PFSK-1 (cell line): ENCODE data around the gene ABHD14A.

Source experiments
- FOXP2 ChIP-seq: optimal IDR thresholded peaks from 2 replicates; pipeline ENCODE3; 2011; ENCODE audit warnings: borderline replicate concordance, control low read depth, inconsistent platforms; ENCODE audit not compliant: insufficient read depth; ENCODE audit errors: extremely low read length, extremely low read depth
- POLR2AphosphoS5 ChIP-seq: IDR thresholded peaks from 2 replicates; pipeline ENCODE4 v1.6.1; 2012; ENCODE audit warnings: low read depth, mild to moderate bottlenecking, control low read depth, low read length, moderate library complexity
- SIN3A ChIP-seq: IDR thresholded peaks from 2 replicates; pipeline ENCODE4 v1.6.1; 2012; ENCODE audit warnings: mild to moderate bottlenecking, low read length, moderate library complexity, borderline replicate concordance; ENCODE audit not compliant: insufficient read depth
- TAF1 ChIP-seq: IDR thresholded peaks from 2 replicates; pipeline ENCODE4 v1.6.1; 2012; ENCODE audit warnings: low read length, control low read depth, borderline replicate concordance; ENCODE audit not compliant: insufficient read depth
- TF ChIP-seq, protein P1 (sequence below), 2 experiments: IDR thresholded peaks; 2 replicates each; pipeline versions ENCODE4 v1.6.1 to v1.8.0; 2011 to 2012; ENCODE audit warnings: low read depth in 2 of 2, low read length in 2 of 2, control low read depth in 1 of 2, inconsistent platforms in 1 of 2, mild to moderate bottlenecking in 1 of 2, moderate library complexity in 1 of 2; ENCODE audit not compliant: insufficient read depth in 1 of 2

Gene ABHD14A

GRCh38 chr3:51970606-51971300 lies 4.1 kb upstream of the ABHD14A start:
- TF ChIP-seq FOXP2: no peak
- TF ChIP-seq POLR2AphosphoS5: no peak
- no peak for TF ChIP-seq SIN3A
- TF ChIP-seq, protein P1, sequence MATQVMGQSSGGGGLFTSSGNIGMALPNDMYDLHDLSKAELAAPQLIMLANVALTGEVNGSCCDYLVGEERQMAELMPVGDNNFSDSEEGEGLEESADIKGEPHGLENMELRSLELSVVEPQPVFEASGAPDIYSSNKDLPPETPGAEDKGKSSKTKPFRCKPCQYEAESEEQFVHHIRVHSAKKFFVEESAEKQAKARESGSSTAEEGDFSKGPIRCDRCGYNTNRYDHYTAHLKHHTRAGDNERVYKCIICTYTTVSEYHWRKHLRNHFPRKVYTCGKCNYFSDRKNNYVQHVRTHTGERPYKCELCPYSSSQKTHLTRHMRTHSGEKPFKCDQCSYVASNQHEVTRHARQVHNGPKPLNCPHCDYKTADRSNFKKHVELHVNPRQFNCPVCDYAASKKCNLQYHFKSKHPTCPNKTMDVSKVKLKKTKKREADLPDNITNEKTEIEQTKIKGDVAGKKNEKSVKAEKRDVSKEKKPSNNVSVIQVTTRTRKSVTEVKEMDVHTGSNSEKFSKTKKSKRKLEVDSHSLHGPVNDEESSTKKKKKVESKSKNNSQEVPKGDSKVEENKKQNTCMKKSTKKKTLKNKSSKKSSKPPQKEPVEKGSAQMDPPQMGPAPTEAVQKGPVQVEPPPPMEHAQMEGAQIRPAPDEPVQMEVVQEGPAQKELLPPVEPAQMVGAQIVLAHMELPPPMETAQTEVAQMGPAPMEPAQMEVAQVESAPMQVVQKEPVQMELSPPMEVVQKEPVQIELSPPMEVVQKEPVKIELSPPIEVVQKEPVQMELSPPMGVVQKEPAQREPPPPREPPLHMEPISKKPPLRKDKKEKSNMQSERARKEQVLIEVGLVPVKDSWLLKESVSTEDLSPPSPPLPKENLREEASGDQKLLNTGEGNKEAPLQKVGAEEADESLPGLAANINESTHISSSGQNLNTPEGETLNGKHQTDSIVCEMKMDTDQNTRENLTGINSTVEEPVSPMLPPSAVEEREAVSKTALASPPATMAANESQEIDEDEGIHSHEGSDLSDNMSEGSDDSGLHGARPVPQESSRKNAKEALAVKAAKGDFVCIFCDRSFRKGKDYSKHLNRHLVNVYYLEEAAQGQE (IDR thresholded peaks at IDR 0.05; ENCODE audit: insufficient read depth in 1 of 2, low read depth in 2 of 2, low read length in 2 of 2): no peak
- TF ChIP-seq TAF1: no peak

DNA sequence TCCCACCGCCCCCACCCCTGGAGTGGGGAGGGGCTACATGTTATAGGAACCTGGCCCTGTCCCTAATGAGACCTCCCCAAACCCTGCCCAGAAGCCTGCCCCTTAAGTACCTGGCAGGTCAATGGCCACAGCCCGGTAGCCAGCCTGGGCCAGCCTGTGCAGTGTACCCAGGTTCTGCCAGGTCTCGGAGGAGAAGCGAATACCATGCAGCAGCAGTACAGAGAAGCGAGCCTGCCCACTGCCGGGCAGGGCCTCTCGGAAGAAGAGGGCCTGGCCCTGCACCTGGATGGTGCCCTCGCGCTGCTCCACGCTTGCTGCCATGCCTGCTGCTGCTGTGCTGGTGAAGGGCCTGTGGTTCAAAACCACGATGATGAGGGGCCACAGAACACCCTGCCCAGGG lies 3.5 kb upstream of the ABHD14A start:
- TF ChIP-seq FOXP2 (no peak), POLR2AphosphoS5 (no peak), TAF1 (no peak), SIN3A (no peak)
- TF ChIP-seq, protein P1 (IDR thresholded peaks at IDR 0.05; ENCODE audit: insufficient read depth in 1 of 2, low read depth in 2 of 2, low read length in 2 of 2): no peak

DNA sequence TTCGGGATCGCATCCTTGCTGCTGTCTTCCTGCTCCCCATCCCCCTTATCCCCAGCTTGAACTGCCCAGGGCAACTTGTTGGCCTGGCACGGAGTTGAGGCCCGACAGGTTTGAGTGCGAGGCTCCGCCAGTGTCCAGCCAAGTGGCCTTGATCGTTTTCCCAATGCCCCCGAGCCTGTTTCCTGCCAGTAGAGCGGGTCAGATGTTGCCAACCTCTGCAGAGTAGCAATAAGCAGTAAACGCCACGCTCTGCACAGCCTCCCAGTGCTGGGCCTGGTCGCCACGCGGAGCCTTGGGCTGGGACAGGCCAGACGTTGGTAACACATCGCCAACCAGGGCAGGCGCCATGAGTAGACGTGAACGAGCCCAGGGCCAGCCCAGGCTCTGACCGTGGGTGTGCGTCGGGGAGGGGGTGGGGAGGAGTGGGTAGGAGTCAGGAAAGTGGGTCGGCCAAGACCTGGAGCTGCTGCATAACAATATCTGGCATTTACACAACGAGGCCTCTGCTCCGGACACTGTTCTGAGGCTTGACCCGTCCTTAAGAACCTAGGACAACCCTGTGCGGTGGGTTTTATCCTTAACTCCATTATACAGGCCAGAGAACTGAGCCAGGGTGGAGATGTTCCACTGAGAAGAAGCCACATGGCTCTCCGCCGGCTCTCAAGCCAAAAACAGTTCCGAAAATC lies 444 bp upstream of the ABHD14A start:
- no peak for TF ChIP-seq FOXP2
- TF ChIP-seq POLR2AphosphoS5: no peak
- no peak for TF ChIP-seq TAF1
- no peak for TF ChIP-seq SIN3A
- TF ChIP-seq, protein P1 (IDR thresholded peaks at IDR 0.05; ENCODE audit: insufficient read depth in 1 of 2, low read depth in 2 of 2, low read length in 2 of 2): no peak

DNA sequence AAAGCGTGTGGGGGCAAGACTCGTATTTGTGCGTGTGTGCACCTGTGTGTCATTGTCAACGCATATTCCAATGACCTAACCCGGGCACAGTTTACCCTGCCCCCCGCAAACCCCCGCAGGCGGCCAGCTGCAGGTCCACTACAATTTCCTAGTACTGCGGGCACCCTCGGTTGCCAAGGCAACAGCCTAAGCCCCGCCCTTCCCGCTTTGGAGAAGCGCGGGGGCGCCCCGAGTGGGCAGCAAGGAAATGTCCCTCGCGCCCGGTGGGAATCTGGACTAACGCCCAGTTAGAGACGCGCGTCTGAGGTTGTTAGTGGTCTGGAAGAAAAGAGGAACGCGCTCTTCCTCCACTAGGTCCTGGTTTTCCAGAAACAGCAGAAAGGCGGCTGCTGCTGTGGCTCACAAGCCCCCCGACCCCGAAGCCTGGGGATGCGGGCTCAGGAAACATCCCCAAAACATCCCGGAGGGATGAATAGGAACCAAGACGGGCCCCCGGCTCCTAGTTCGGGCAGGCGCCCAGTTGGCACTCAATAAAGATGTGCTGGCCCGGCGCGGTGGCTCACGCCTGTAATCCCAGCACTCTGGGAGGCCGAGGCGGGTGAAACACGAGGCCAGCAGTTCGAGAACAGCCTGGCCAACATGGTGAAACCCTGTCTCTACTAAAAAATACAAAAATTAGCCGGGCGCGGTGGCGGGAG lies 1.1 kb downstream of the ABHD14A start:
- TF ChIP-seq SIN3A (no peak), POLR2AphosphoS5 (no peak), TAF1 (no peak), FOXP2 (no peak)
- TF ChIP-seq, protein P1 (IDR thresholded peaks at IDR 0.05; ENCODE audit: insufficient read depth in 1 of 2, low read depth in 2 of 2, low read length in 2 of 2): no peak
